Neural progenitor cell (in vitro differentiated cells): Measurements from ENCODE around the gene KCNC1. TPM values are rescaled to one million over a fixed set of nuclear protein-coding genes. Genes with fewer than 3 reads are reported as not detected.

Experiments used
- DNase-seq: peaks from one replicate; pipeline ENCODE4 v3.0.0-alpha.2; 2016; ENCODE audit warnings: low spot score
- H2AFZ ChIP-seq: fragments of 200-600 bp; sonication (generic); replicated peaks from 2 replicates; pipeline ENCODE4 v1.6.1; 2016; ENCODE audit warnings: antibody characterized with exemption
- H3F3A ChIP-seq: fragments of 200-600 bp; sonication (generic); 2 replicates; pipeline ENCODE4 v1.6.1; 2016; ENCODE audit warnings: antibody characterized with exemption, low read depth
- H3K27ac ChIP-seq: fragments of 200-600 bp; sonication (generic); 2 replicates; pipeline ENCODE4 v1.5.1; 2016; ENCODE audit warnings: mild to moderate bottlenecking
- H3K27me3 ChIP-seq: fragments of 200-600 bp; sonication (generic); 2 replicates; pipeline ENCODE4 v1.6.1; 2016; ENCODE audit warnings: mild to moderate bottlenecking, moderate library complexity
- H3K36me3 ChIP-seq: fragments of 200-600 bp; sonication (generic); 2 replicates; pipeline ENCODE4 v1.5.1; 2016
- H3K4me1 ChIP-seq: fragments of 200-600 bp; sonication (generic); 2 replicates; pipeline ENCODE4 v1.6.1; 2016; ENCODE audit warnings: mixed run types
- H3K4me2 ChIP-seq: fragments of 200-600 bp; sonication (generic); 2 replicates; pipeline ENCODE4 v1.6.1; 2016
- H3K4me3 ChIP-seq: fragments of 200-600 bp; sonication (generic); 2 replicates; pipeline ENCODE4 v1.5.1; 2016
- H3K79me2 ChIP-seq: fragments of 200-600 bp; sonication (generic); 2 replicates; pipeline ENCODE4 v1.6.1; 2016; ENCODE audit warnings: low read depth
- H3K9ac ChIP-seq: fragments of 200-600 bp; sonication (generic); 2 replicates; pipeline ENCODE4 v1.6.1; 2016
- H3K9me3 ChIP-seq: fragments of 200-600 bp; sonication (generic); 2 replicates; pipeline ENCODE4 v1.5.1; 2016; ENCODE audit warnings: low read depth
- H4K20me1 ChIP-seq: fragments of 200-600 bp; sonication (generic); 2 replicates; pipeline ENCODE4 v1.6.1; 2016; ENCODE audit warnings: low read depth
- H3K27ac Mint-ChIP-seq: 3 replicates; pipeline ENCODE4 v1.8.0; 2021; ENCODE audit warnings: mixed read lengths
- H3K27me3 Mint-ChIP-seq: 2 replicates; pipeline ENCODE4 v1.8.0; 2022; ENCODE audit warnings: low read depth, mild to moderate bottlenecking, inconsistent platforms, moderate library complexity, mixed read lengths; ENCODE audit not compliant: insufficient read depth
- H3K36me3 Mint-ChIP-seq: 3 replicates; pipeline ENCODE4 v1.8.0; 2021; ENCODE audit warnings: mixed read lengths
- H3K4me1 Mint-ChIP-seq: 3 replicates; pipeline ENCODE4 v1.8.0; 2021; ENCODE audit warnings: mixed read lengths
- H3K4me3 Mint-ChIP-seq: 3 replicates; pipeline ENCODE4 v1.8.0; 2021; ENCODE audit warnings: mild to moderate bottlenecking, moderate library complexity, mixed read lengths
- H3K9me3 Mint-ChIP-seq: 3 replicates; pipeline ENCODE4 v1.8.0; 2020; ENCODE audit warnings: mixed read lengths
- EZH2 ChIP-seq: fragments of 200-600 bp; sonication (generic); IDR thresholded peaks from 2 replicates; pipeline ENCODE4 v1.6.1; 2017; ENCODE audit warnings: antibody characterized with exemption, mild to moderate bottlenecking, moderate library complexity
- EZH2phosphoT487 ChIP-seq: fragments of 200-600 bp; sonication (generic); IDR thresholded peaks from 2 replicates; pipeline ENCODE4 v1.6.1; 2017; ENCODE audit warnings: antibody characterized with exemption
- total RNA-seq: library from RNA; depleted of rRNA; stranded (reverse); fragments of >200 nt; gene quantifications from 2 replicates; pipeline ENCODE4 v1.2.3, GENCODE V29; 2015; ENCODE audit warnings: low replicate concordance
- TF ChIP-seq, protein P1 (sequence below): fragments of 200-600 bp; sonication (generic); IDR thresholded peaks from 2 replicates; pipeline ENCODE4 v1.5.1; 2017; ENCODE audit warnings: antibody characterized with exemption, mild to moderate bottlenecking

The KCNC1 gene
- total RNA-seq, 1 donor from 2014 or later: 0.04 TPM

DNA sequence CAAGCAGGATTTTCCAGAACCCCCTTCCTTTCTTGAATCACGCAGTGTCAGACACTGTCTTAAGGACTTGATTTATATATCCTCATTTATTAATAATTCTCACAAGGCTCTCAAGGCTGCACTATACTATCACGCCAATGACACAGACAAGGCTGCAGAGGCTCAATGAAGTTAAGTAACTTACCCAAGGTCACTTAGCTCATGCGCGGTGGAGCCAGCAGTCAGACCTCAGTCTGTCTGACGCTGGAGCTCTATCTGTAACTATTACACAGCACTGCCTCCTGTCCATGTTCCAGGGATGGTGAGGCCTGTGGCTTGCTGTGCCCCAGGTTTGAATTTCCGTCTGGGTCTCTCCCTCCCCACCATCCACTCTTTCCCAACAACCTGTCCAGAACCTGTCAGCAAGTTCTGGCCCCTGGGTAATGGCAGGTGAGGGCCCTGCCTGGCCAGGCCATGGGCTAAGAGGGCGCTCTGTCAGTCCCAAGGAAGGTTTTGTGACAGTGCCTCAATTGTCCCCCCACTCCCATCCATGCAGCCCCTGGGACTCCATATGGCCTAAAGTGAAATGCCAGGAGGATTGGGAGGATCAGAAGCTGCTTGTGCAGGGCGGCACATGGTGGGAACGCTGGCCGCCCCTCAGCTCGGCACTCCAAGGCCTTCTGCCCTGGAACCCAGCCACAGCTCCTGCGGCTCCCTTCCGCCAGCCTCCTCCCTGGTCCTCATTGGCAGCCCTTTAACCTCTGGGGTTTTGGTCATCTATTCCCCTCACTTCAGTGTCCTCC, 8.6 kb downstream of the KCNC1 start:
- Histone ChIP-seq H2AFZ (no peak overlapping the region), H3K27ac (no peak overlapping the region), H3K27me3 (peaks cover 6% of the 10 kb centered on the region), H3K36me3 (no peaks in the 10 kb centered on the region), H3F3A (no peaks in the 10 kb centered on the region), H3K4me1 (peaks cover 12% of the 10 kb centered on the region), H4K20me1 (peaks cover 9% of the 10 kb centered on the region), H3K79me2 (no peaks in the 10 kb centered on the region), H3K4me2 (no peak overlapping the region), H3K4me3 (no peak overlapping the region), H3K9me3 (no peaks in the 10 kb centered on the region), H3K9ac (no peak overlapping the region)
- Mint-ChIP-seq H3K27ac (no peak overlapping the region), H3K36me3 (no peaks in the 10 kb centered on the region), H3K27me3 (peaks cover 11% of the 10 kb centered on the region), H3K4me1 (peaks cover 13% of the 10 kb centered on the region), H3K9me3 (no peaks in the 10 kb centered on the region), H3K4me3 (no peak overlapping the region)
- no peak for TF ChIP-seq EZH2
- TF ChIP-seq EZH2phosphoT487: no peak
- TF ChIP-seq, protein P1, sequence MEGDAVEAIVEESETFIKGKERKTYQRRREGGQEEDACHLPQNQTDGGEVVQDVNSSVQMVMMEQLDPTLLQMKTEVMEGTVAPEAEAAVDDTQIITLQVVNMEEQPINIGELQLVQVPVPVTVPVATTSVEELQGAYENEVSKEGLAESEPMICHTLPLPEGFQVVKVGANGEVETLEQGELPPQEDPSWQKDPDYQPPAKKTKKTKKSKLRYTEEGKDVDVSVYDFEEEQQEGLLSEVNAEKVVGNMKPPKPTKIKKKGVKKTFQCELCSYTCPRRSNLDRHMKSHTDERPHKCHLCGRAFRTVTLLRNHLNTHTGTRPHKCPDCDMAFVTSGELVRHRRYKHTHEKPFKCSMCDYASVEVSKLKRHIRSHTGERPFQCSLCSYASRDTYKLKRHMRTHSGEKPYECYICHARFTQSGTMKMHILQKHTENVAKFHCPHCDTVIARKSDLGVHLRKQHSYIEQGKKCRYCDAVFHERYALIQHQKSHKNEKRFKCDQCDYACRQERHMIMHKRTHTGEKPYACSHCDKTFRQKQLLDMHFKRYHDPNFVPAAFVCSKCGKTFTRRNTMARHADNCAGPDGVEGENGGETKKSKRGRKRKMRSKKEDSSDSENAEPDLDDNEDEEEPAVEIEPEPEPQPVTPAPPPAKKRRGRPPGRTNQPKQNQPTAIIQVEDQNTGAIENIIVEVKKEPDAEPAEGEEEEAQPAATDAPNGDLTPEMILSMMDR: no peak
- DNase-seq: no peak

GRCh38 chr11:17743808-17744119, 9.2 kb downstream of the KCNC1 start:
- peaks cover under 1% of the 10 kb centered on the region for H3K27me3 ChIP-seq
- no peaks in the 10 kb centered on the region for H3F3A ChIP-seq
- H3K79me2 ChIP-seq: no peaks in the 10 kb centered on the region
- no peak overlapping the region for H2AFZ ChIP-seq
- no peaks in the 10 kb centered on the region for H3K36me3 ChIP-seq
- H3K4me3 Mint-ChIP-seq: no peak overlapping the region
- no peak overlapping the region for H3K27ac Mint-ChIP-seq
- no peaks in the 10 kb centered on the region for H3K9me3 ChIP-seq
- no peak overlapping the region for H3K27ac ChIP-seq
- no peaks in the 10 kb centered on the region for H3K36me3 Mint-ChIP-seq
- peaks cover 11% of the 10 kb centered on the region for H3K27me3 Mint-ChIP-seq
- H4K20me1 ChIP-seq: peaks cover 3% of the 10 kb centered on the region
- H3K9me3 Mint-ChIP-seq: no peaks in the 10 kb centered on the region
- TF ChIP-seq, protein P1: no peak
- TF ChIP-seq EZH2phosphoT487: no peak
- TF ChIP-seq EZH2: no peak
- H3K4me2 ChIP-seq: no peak overlapping the region
- no peak for DNase-seq
- H3K9ac ChIP-seq: no peak overlapping the region
- H3K4me1 ChIP-seq: peaks cover 7% of the 10 kb centered on the region
- peaks cover 10% of the 10 kb centered on the region for H3K4me1 Mint-ChIP-seq
- no peak overlapping the region for H3K4me3 ChIP-seq

- Histone ChIP-seq H3K4me1 (peaks cover 1% of the 10 kb centered on the region), H3F3A (no peaks in the 10 kb centered on the region), H3K36me3 (no peaks in the 10 kb centered on the region), H3K4me2 (no peak overlapping the region), H4K20me1 (no peaks in the 10 kb centered on the region), H3K9ac (no peak overlapping the region), H3K27me3 (no peaks in the 10 kb centered on the region), H2AFZ (no peak overlapping the region), H3K4me3 (no peak overlapping the region), H3K79me2 (no peaks in the 10 kb centered on the region), H3K9me3 (no peaks in the 10 kb centered on the region), H3K27ac (no peak overlapping the region)
- peaks cover 10% of the 10 kb centered on the region for H3K4me1 Mint-ChIP-seq
- no peak for DNase-seq
- TF ChIP-seq EZH2 (no peak), EZH2phosphoT487 (no peak)
- TF ChIP-seq, protein P1: no peak
- no peaks in the 10 kb centered on the region for H3K9me3 Mint-ChIP-seq
- H3K27me3 Mint-ChIP-seq: peaks cover 11% of the 10 kb centered on the region
- no peaks in the 10 kb centered on the region for H3K36me3 Mint-ChIP-seq
- no peak overlapping the region for H3K27ac Mint-ChIP-seq
- no peak overlapping the region for H3K4me3 Mint-ChIP-seq
Measured at GRCh38 chr11:17744151-17744940, 9.8 kb downstream of the KCNC1 start.
